T-cell (primary cell): ENCODE measurements around the gene GLUD1. TPM values are rescaled to one million over a fixed set of nuclear protein-coding genes. Genes with fewer than 3 reads are reported as not detected.
"Not testable (repeated sequence)": the region's sequence is repeated elsewhere in the genome, so short reads cannot be mapped to it uniquely, and the experiment has no call there.

Experiments
- ATAC-seq, 4 experiments: fragments of 200-7000 bp in 3 of 4; fragments of 150-1000 bp in 1 of 4; cut with Tn5 transposase; replicated peaks in 1 of 4; 1 replicate in 3 of 4; 2 replicates in 1 of 4; pipeline ENCODE4 v1.10.0; 2021; ENCODE audit warnings: moderate library complexity in 3 of 4, mild to moderate bottlenecking in 2 of 4, moderate number of reproducible peaks in 1 of 4
- CTCF ChIA-PET, 2 donors: fragments of 300-600 bp; sonication (Branson Sonifier 250); formaldehyde crosslinking; loops; one replicate each; lab custom pipeline; 2022; ENCODE audit warnings: antibody characterized with exemption in 2 of 2; lab: Charles Lee
- POLR2A ChIA-PET, 2 donors: fragments of 300-600 bp; sonication (Branson Sonifier 250); formaldehyde crosslinking; loops; one replicate each; lab custom pipeline; 2022; ENCODE audit warnings: antibody characterized with exemption in 2 of 2; lab: Charles Lee
- DNase-seq, 35 experiments: peaks; one replicate each; pipeline versions ENCODE4 v3.0.0 to v3.0.0-alpha.2; 2013 to 2023
- H3K27ac ChIP-seq: one replicate; pipeline ENCODE4 v1.5.1; 2013; ENCODE audit warnings: low read length
- H3K27me3 ChIP-seq, 2 experiments: replicated peaks in 1 of 2; 1 replicate in 1 of 2; 2 replicates in 1 of 2; pipeline versions ENCODE4 v1.6.1 to v1.7.0; 2013; ENCODE audit warnings: low read length in 1 of 2, mixed read lengths in 1 of 2; ENCODE audit not compliant: control insufficient read depth in 2 of 2, insufficient read depth in 2 of 2; ENCODE audit errors: extremely low read depth in 1 of 2
- H3K36me3 ChIP-seq, 2 donors: 1 replicate in 1 of 2; 2 replicates in 1 of 2; pipeline versions ENCODE4 v1.6.1 to v1.7.0; 2013; ENCODE audit warnings: low read length in 1 of 2; ENCODE audit not compliant: control insufficient read depth in 2 of 2, insufficient read depth in 1 of 2; ENCODE audit errors: extremely low read depth in 1 of 2
- H3K4me1 ChIP-seq, 2 experiments: 1 replicate in 1 of 2; 2 replicates in 1 of 2; pipeline versions ENCODE4 v1.6.1 to v1.7.0; 2013; ENCODE audit warnings: low read length in 2 of 2, mixed read lengths in 1 of 2; ENCODE audit not compliant: insufficient read depth in 2 of 2, control insufficient read depth in 1 of 2; ENCODE audit errors: extremely low read depth in 1 of 2
- H3K4me3 ChIP-seq, 2 donors: 1 replicate in 1 of 2; 2 replicates in 1 of 2; pipeline versions ENCODE4 v1.5.1 to v1.7.0; 2013; ENCODE audit warnings: mild to moderate bottlenecking in 2 of 2, low read length in 1 of 2, moderate library complexity in 1 of 2; ENCODE audit not compliant: control insufficient read depth in 1 of 2; ENCODE audit errors: extremely low read depth in 1 of 2
- H3K9me3 ChIP-seq: 2 replicates; pipeline ENCODE4 v1.7.0; 2013
- H3K27ac Mint-ChIP-seq, 2 donors: one replicate each; pipeline ENCODE4 v1.8.0; 2020 to 2021; ENCODE audit warnings: mild to moderate bottlenecking in 2 of 2, mixed read lengths in 2 of 2
- H3K27me3 Mint-ChIP-seq, 2 donors: one replicate each; pipeline ENCODE4 v1.8.0; 2021 to 2022; ENCODE audit warnings: mixed read lengths in 2 of 2
- H3K36me3 Mint-ChIP-seq: one replicate; pipeline ENCODE4 v1.8.0; 2021; ENCODE audit warnings: mixed read lengths
- H3K4me1 Mint-ChIP-seq, 3 donors: one replicate each; pipeline ENCODE4 v1.8.0; 2020 to 2022; ENCODE audit warnings: mixed read lengths in 3 of 3, mild to moderate bottlenecking in 1 of 3
- H3K4me3 Mint-ChIP-seq, 3 donors: one replicate each; pipeline ENCODE4 v1.8.0; 2020 to 2022; ENCODE audit warnings: mild to moderate bottlenecking in 3 of 3, mixed read lengths in 3 of 3, moderate library complexity in 3 of 3
- H3K9me3 Mint-ChIP-seq, 3 donors: one replicate each; pipeline ENCODE4 v1.8.0; 2020 to 2022; ENCODE audit warnings: mixed read lengths in 3 of 3
- WGBS: methylation state at CpG from one replicate; pipeline ENCODE4 v1.1.5; 2013; ENCODE audit warnings: missing lambda C conversion rate; ENCODE audit not compliant: insufficient coverage; 5-methylcytosine and 5-hydroxymethylcytosine counted together
- total RNA-seq, 35 experiments: library from RNA in 6 of 35; stranded (reverse) in 6 of 35; fragments of 120-200 nt in 1 of 35; gene quantifications; one replicate each; pipeline versions ENCODE4 v1.2.1 to v1.2.4 and lab custom pipeline; 2013 to 2026

The GLUD1 gene
- total RNA-seq: 10 to 100 TPM; 71.0 to 89.2 (median 82.9) TPM
- 110 TPM for total RNA-seq (2013)
- 148 to 587 (median 223) reads per million in 29 experiments for total RNA-seq (lab: John Stamatoyannopoulos, UW)

- POLR2A ChIA-PET: interaction anchor here in 1 of 2 donors (1.0 kb wide), 3 partner anchors 7 to 11 kb away, joined by 3 to 8 read pairs (median 4); no protein-coding TSS in a partner anchor
- peaks cover 15% of the 10 kb centered on the region for H3K36me3 Mint-ChIP-seq
- peak; percentile 69 to 78 (median 76) for ATAC-seq
Observed at GRCh38 chr10:87094373-87095235, at the start of gene GLUD1, which contains the start of gene SHLD2. TSS of gene GLUD1 (minus strand) at chr10:87094843. CDS start at chr10:87094769, 74 bp downstream. TSS of gene SHLD2 (plus strand) at chr10:87095206. CDS start at chr10:87151355, 56,149 bp downstream.

GRCh38 chr10:87143109-87143418 is 48.4 kb upstream of the GLUD1 start:
- H3K27ac Mint-ChIP-seq, H3K4me1 ChIP-seq, H3K27ac ChIP-seq, DNase-seq, H3K9me3 Mint-ChIP-seq, H3K27me3 ChIP-seq, H3K27me3 Mint-ChIP-seq, H3K36me3 ChIP-seq, H3K4me3 ChIP-seq, H3K9me3 ChIP-seq, H3K4me3 Mint-ChIP-seq, H3K36me3 Mint-ChIP-seq, H3K4me1 Mint-ChIP-seq, CTCF ChIA-PET, POLR2A ChIA-PET, ATAC-seq: not testable (repeated sequence)
- WGBS: 100% methylated on average over 1 of the region's 6 CpGs

More at GRCh38 chr10:87094373-87095235, at the start of gene GLUD1, which contains the start of gene SHLD2:
- Mint-ChIP-seq H3K4me3 (peak within 1 kb of the TSS; percentile 85 to 91 (median 90)), H3K9me3 (no peaks in the 10 kb centered on the region), H3K27ac (peak within 1 kb of the TSS; percentile 90 to 91), H3K27me3 (no peaks in the 10 kb centered on the region), H3K4me1 (peaks cover 46 to 67% (median 60%) of the 10 kb centered on the region in 3 donors)
- Histone ChIP-seq H3K4me1 (peaks cover 16 to 33% of the 10 kb centered on the region in 2 experiments), H3K4me3 (peak within 1 kb of the TSS; percentile 58 to 70), H3K27ac (peak within 1 kb of the TSS; percentile 86), H3K9me3 (no peaks in the 10 kb centered on the region), H3K36me3 (peaks cover 0 to 8% of the 10 kb centered on the region in 2 donors), H3K27me3 (no peaks in the 10 kb centered on the region)
- CTCF ChIA-PET: interaction anchor here (0.6 to 1.0 kb wide), 3 partner anchors 11 to 394 kb away, joined by 3 to 4 read pairs (median 3); no protein-coding TSS in a partner anchor
- peak; percentile 72 to 90 (median 81) for DNase-seq
- WGBS: 1% methylated on average over 88 of the region's 111 CpGs

GRCh38 chr10:87142230-87143108 is 47.8 kb upstream of the GLUD1 start:
- H3K4me1 Mint-ChIP-seq, H3K36me3 Mint-ChIP-seq, H3K4me3 Mint-ChIP-seq, ATAC-seq, H3K27ac ChIP-seq, DNase-seq, H3K4me3 ChIP-seq, H3K27ac Mint-ChIP-seq, H3K27me3 Mint-ChIP-seq, CTCF ChIA-PET, H3K36me3 ChIP-seq, H3K9me3 Mint-ChIP-seq, H3K9me3 ChIP-seq, H3K27me3 ChIP-seq, H3K4me1 ChIP-seq: not testable (repeated sequence)
- POLR2A ChIA-PET: interaction anchor here in 1 of 2 donors (1.2 kb wide), 1 partner anchor 185 kb away, joined by 5 read pairs; the partner anchor contains the start of gene MMRN2
- 100% methylated on average over 1 of the region's 5 CpGs for WGBS

GRCh38 chr10:87137478-87137877 is 42.8 kb upstream of the GLUD1 start:
- H3K27ac Mint-ChIP-seq, POLR2A ChIA-PET, H3K36me3 ChIP-seq, H3K4me3 Mint-ChIP-seq, H3K27ac ChIP-seq, DNase-seq, H3K4me3 ChIP-seq, H3K4me1 Mint-ChIP-seq, CTCF ChIA-PET, H3K27me3 Mint-ChIP-seq, ATAC-seq, H3K9me3 ChIP-seq, H3K27me3 ChIP-seq, H3K4me1 ChIP-seq: not testable (repeated sequence)
- H3K36me3 Mint-ChIP-seq: peaks cover 36% of the 10 kb centered on the region
- H3K9me3 Mint-ChIP-seq: peaks cover 0 to 11% (median 3%) of the 10 kb centered on the region in 3 donors

- peaks cover 45% of the 10 kb centered on the region for H3K36me3 Mint-ChIP-seq
- H3K9me3 ChIP-seq, DNase-seq, H3K4me1 Mint-ChIP-seq, H3K27me3 Mint-ChIP-seq, H3K4me3 Mint-ChIP-seq, H3K27ac ChIP-seq, H3K4me1 ChIP-seq, H3K36me3 ChIP-seq, CTCF ChIA-PET, H3K9me3 Mint-ChIP-seq, H3K27ac Mint-ChIP-seq, ATAC-seq, H3K27me3 ChIP-seq, H3K4me3 ChIP-seq: not testable (repeated sequence)
- WGBS: no CpG with 5 or more reads among the region's 2 CpGs
- POLR2A ChIA-PET: interaction anchor here in 1 of 2 donors (0.7 kb wide), 1 partner anchor 197 kb away, joined by 3 read pairs; no protein-coding TSS in a partner anchor
Observed at GRCh38 chr10:87134440-87134839, 39.8 kb upstream of the GLUD1 start.

GRCh38 chr10:87133936-87134335 is 39.3 kb upstream of the GLUD1 start:
- H3K4me3 ChIP-seq, H3K27ac Mint-ChIP-seq, H3K9me3 Mint-ChIP-seq, CTCF ChIA-PET, H3K9me3 ChIP-seq, H3K4me3 Mint-ChIP-seq, H3K27ac ChIP-seq, H3K4me1 ChIP-seq, H3K4me1 Mint-ChIP-seq, H3K27me3 Mint-ChIP-seq, H3K27me3 ChIP-seq, DNase-seq, ATAC-seq, H3K36me3 ChIP-seq: not testable (repeated sequence)
- POLR2A ChIA-PET: interaction anchor here in 1 of 2 donors (0.7 kb wide), 1 partner anchor 196 kb away, joined by 3 read pairs; no protein-coding TSS in a partner anchor
- WGBS: no CpG with 5 or more reads among the region's 2 CpGs
- peaks cover 45% of the 10 kb centered on the region for H3K36me3 Mint-ChIP-seq
